Stimulated activated naive CD8-positive, alpha-beta T cell treated with anti-CD3 and anti-CD28 coated beads, Interleukin-15, Interleukin-2, amounts not matched to agents 100 ng/mL and 50 ng/mL, for 24 hours (primary cell): Measurements from ENCODE around the gene FAM219B.

Experiments used
- H3K27ac Mint-ChIP-seq: one replicate; pipeline ENCODE4 v1.8.0; 2021; ENCODE audit warnings: mild to moderate bottlenecking, mixed read lengths
- H3K27me3 Mint-ChIP-seq: one replicate; pipeline ENCODE4 v1.8.0; 2021; ENCODE audit warnings: mixed read lengths
- H3K36me3 Mint-ChIP-seq: one replicate; pipeline ENCODE4 v1.8.0; 2021; ENCODE audit warnings: low read depth, mixed read lengths
- H3K4me1 Mint-ChIP-seq: one replicate; pipeline ENCODE4 v1.8.0; 2021; ENCODE audit warnings: low read depth, mixed read lengths
- H3K4me3 Mint-ChIP-seq: one replicate; pipeline ENCODE4 v1.8.0; 2021; ENCODE audit warnings: mild to moderate bottlenecking, mixed read lengths
- H3K9me3 Mint-ChIP-seq: one replicate; pipeline ENCODE4 v1.8.0; 2021; ENCODE audit warnings: mixed read lengths

Gene FAM219B

DNA sequence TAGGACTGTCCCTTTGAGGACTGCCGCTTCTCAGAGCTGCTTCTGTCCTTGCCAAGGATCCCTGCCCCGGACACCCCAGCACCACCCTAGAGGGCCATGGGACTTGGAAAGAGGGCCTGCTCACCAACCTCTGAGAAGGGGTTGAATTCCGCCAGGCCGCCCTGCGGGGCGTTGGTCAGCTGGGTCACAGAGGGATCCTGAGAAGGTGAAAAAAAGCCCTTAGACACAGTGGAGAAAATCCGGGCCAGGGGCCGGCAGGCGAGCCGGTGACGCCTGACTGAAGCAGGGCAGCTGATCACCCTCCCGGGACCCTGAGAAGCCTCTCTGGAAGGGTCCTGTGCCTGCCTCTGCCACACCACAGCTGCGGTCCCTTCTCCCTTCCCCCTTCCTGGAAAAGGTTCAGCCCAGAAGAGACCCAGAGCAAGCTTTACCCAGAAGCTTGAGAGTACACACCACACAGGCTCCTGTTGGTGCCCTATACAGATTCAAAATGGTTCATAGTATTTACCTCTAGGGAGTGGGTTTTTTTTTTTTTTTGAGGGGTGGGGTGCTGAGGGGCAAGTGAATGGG is 52.1 kb downstream of the FAM219B start:
- Mint-ChIP-seq H3K4me3 (no peak overlapping the region), H3K27ac (no peak overlapping the region)

DNA sequence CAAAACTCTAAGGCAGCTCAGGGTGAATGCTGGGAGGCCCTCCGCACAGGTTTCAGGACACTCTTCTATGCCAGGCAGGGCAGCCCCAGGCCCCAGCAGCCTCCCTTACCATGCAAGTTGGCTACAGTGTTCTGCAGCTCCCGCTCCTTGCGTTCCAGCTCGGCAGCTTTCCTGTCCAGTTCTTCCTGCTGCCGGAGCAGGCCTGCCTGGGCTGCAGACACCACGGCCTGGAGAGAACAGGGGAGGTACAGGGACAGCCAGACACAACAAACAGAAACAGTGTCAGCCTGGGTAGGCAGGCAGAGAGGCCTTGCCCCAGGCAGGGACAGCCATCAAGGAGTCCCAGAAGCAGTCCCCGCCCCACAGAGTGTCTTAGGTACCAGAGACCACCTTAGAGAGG is 54.7 kb downstream of the FAM219B start:
- Mint-ChIP-seq H3K9me3 (no peaks in the 10 kb centered on the region), H3K4me1 (peaks cover 8% of the 10 kb centered on the region), H3K27me3 (no peaks in the 10 kb centered on the region), H3K4me3 (no peak overlapping the region), H3K27ac (no peak overlapping the region), H3K36me3 (peaks cover 27% of the 10 kb centered on the region)

More for the DNA sequence above, 52.1 kb downstream of the FAM219B start:
- peaks cover 34% of the 10 kb centered on the region for H3K4me1 Mint-ChIP-seq
- H3K9me3 Mint-ChIP-seq, result no peaks in the 10 kb centered on the region
- H3K36me3 Mint-ChIP-seq, result peaks cover 17% of the 10 kb centered on the region
- H3K27me3 Mint-ChIP-seq, result no peaks in the 10 kb centered on the region

DNA sequence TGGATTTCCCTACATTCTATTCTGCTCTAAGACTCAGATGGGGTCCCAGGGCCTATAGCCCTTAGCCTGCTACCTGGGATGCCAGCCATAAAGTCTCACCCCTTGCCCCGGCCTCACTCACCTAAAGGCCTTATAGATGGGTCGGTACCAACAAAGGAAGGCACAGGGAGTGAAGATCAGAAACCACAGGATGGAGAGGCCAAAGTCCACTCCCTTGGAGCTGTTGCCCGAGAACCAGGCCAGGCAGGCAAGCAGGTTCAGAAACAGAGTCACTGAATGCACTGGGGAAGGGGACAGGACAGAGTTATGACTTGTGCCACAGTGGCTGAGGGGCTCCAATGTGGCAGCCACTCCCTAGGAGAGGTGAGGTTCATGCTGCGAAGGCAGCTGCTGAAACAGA is 56.3 kb downstream of the FAM219B start:
- peaks cover 9% of the 10 kb centered on the region for H3K4me1 Mint-ChIP-seq
- peaks cover 34% of the 10 kb centered on the region for H3K36me3 Mint-ChIP-seq
- H3K9me3 Mint-ChIP-seq, result no peaks in the 10 kb centered on the region
- no peak overlapping the region for H3K27ac Mint-ChIP-seq
- H3K4me3 Mint-ChIP-seq, result no peak overlapping the region
- H3K27me3 Mint-ChIP-seq, result no peaks in the 10 kb centered on the region
